HG02981 (cell line): ENCODE measurements around the gene FHOD3.
"Not testable (repeated sequence)": the region's sequence is repeated elsewhere in the genome, so short reads cannot be mapped to it uniquely, and the experiment has no call there.

Source experiments
- ATAC-seq: cut with Tn5 transposase; IDR thresholded peaks from one replicate; pipeline ENCODE4 v1.9.1; 2021; ENCODE audit warnings: mild to moderate bottlenecking, moderate library complexity; ENCODE audit not compliant: unreplicated experiment

FHOD3 gene

DNA sequence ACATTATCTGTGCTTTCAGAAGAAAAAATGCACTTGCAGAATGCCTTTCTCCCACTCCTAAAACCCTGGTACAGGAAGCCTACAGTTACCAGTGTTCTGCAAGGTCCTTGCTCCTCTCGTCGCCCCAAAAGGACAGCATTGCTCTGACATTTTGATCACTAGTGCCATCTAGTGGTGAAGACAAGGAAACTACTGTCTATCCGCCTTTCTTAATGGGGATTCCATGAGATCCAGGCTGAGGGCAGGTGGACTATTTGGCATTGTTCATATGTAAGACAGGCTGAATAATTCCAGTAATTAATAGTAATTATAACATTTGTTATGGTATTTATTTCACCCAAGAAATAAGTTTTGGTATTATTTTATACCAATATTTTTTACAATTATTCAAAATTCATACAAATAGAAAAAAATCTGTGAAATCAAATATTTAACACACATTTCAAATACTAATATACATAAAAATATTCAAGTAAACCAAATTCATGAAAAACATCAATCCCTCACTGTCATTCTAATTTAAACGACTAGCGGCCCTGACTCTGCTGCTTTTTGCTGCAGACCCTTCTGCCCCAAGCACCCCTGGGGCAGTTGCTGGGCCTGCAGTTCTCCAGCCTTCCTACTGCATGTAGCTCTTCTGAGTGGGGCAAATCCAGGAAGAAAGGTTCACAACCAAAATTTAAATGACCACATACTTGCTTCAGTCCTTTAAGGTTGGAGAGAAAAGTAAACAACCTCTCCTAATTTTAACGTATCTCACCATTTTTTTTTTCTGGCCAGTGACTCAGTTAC is 512.3 kb downstream of the FHOD3 start:
- ATAC-seq = peak; percentile 97

DNA sequence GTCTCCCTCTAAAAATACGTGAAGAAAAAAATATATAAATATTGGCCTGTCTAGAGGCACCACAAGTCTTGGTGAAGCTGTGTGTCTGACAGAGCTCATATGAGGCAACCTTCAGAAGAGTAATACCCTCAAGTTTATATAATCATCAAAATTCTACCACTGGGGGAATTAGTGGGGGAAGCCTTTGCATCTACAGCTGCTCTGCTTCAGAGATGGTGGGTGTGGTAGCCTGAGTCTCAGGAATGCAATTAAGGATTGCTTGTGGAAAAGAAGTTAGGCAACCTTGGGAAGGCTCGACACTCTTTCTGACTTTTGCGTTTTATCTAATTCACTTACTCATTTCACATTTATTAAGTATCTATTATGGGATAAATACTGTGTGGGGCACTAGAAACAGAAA is 513.9 kb downstream of the FHOD3 start:
- no peak for ATAC-seq

GRCh38 chr18:36811955-36812354 is 514.4 kb downstream of the FHOD3 start:
- ATAC-seq = no peak

GRCh38 chr18:36812678-36813077 is 515.2 kb downstream of the FHOD3 start:
- ATAC-seq = no peak

DNA sequence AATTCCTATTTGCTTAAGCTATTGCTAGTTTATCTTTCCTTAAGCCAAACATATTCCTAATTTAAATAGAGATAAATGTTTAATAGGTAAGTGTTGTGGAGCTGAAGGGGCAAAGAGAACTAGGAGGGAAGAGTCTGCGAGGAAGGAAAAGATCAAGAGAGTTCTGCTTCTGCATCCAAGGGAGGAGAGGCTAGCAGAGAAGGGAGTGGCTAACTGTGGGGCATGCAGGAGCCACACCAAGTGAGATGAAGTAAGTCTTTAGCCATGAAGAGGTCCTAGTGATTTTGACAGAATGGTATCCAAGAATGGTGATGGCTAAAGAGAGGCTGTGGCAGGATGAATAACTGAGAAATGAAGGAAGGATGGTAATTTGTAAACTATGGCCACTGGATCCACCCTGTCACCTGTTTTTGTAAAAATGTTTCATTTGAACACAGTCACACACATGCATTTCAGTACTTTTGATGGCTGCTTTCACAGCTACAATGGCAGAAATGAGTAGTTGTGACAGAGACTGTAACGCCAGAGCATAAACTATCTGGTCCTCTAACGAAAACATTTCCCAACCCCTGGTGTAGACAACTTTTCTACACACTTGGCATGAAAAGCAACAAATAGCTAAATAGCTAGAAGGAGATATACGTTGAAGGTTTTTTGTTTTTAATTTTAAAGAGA is 515.7 kb downstream of the FHOD3 start:
- no peak for ATAC-seq

- ATAC-seq = no peak
These were observed 516.3 kb downstream of the FHOD3 start for GRCh38 chr18:36813824-36814223.

DNA sequence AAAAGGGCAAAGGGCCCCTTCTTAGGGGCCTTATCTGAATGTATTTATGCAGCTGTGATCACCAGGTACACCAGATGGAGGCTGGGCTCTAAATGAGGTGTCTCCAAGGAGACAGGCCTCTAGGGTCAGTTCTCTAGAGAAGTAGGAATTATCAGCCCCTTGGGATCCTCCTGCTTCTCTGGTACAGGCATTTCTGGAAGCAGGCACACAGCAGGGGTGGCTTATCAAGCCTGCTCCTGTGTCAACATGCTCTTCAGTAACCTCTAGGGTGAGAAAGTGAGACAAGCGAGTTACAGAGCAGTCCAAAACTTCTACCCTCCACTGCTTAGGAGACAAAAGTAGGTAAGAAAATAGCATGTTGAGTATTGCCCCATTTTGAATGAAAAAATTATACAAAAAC is 517.5 kb downstream of the FHOD3 start:
- no peak for ATAC-seq

DNA sequence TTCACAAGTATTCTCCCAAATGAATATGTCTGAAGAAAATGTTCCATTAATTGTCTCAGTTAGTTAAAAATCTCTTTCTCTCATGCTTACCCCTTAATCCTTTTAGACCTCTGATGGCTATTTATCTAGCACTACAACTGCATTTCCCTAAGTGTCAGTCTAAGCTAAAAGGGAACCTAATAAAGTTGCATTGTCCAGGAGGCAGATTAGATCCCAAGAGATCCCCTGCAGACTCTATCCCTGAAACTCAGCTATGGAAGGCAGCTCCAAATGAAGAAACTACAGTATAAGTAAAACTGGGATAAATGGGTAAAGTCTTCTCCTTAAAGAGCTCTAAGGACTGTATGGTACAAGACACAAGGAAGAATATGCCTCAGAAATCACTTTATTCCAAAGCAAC is 518.6 kb downstream of the FHOD3 start:
- ATAC-seq = not testable (repeated sequence)

GRCh38 chr18:36817039-36817438 is 519.5 kb downstream of the FHOD3 start:
- ATAC-seq = no peak

GRCh38 chr18:36818652-36819051 is 521.1 kb downstream of the FHOD3 start:
- ATAC-seq = no peak

- ATAC-seq = no peak
These were observed 522.1 kb downstream of the FHOD3 start for GRCh38 chr18:36819621-36820020.

GRCh38 chr18:36821681-36822080 is 524.2 kb downstream of the FHOD3 start:
- no peak for ATAC-seq

DNA sequence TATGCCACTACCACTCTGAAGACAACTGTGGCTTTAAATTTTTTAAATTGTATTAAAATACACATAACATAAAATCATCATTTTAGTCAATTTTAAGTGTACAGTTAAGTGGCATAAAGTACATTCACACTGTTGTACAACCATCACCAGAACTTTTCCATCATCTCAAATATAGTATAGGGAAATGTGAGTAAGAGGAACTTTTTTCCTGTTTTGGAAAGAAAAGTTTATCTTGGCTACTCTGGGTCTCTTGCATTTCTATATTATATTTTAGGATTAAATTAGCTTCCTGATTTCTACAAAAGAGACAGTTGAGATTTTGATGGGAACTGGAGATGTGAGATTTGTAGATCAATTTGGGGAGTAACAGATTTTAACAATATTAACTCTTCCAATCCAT is 528.0 kb downstream of the FHOD3 start:
- ATAC-seq = no peak

DNA sequence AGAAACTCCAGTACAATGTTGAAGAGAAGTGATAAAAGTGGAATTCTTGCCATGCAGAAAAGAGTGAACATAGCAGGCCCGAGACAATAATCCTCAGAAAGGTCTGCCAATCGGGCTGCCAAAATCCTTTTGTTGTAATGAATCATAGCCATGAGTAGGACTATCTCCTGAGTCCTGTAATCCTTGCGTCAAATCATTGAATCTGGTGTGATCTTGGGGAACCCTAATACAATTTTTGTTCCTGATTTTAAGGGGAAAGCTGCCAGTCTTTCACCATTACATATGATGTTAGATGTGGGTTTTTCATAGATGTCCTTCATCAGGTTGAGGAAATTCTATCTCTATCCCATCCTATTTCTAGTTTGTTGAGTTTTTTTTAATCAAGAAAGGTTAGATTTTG is 529.0 kb downstream of the FHOD3 start:
- no peak for ATAC-seq

DNA sequence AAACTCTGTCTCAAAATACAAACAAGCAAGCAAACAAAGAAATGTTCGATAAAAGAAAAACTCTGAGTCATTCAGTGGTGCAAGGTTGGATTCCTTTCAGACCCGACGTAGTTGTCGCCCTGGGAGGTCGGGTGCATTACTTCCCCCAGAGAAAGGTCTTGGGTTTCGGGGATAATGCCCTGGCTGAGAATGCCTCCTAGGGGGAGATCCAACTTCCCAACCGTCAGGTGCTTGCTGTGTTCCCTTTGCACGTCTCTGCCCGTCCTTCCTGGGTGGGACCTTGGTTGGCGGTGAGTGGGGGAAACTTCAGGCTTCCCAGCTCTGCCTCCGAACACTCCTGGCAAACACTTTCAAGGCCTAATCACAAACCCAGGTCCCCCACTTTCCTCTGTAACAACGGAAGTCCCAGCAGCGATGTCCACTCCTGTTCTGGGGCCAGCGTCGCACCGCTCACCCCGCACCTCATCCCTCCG is 530.7 kb downstream of the FHOD3 start:
- no peak for ATAC-seq

DNA sequence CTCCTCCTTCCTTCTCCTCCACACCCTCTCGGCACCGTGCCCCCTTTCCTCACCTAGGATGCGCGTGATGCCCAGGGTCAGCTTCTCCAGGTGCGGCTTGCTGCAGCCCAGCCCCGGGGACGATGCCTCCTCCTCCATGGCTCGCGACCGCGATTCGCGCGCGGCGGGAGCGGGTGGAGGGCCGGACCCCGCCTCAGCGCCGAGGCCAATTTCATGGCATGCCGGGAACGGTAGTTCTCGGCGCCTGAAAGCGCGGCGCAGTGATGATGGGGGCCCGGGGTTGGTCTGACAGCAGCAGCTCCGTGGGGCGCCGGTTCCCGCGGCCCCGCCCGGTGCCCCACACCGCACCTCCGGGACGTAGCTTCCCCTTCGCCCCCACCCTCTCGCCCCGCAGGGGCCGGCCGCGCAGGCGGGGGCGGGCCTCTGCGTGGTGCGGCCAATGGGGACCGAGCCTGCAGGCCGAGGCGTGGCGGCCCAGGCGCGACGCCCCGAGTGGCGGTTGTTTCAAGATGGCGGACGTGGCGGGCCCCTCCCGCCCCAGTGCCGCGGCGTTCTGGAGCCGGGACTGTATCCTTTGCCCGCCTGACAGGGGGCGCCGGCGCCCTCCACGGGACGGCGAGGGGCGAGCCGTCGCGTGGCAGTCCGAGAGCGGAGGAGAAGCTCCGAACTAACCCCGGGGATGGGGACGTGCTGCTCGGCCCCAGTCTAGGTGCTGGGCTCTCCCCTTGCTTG is 531.3 kb downstream of the FHOD3 start, which contains the start of the genes KIAA1328 and TPGS2:
Gene KIAA1328 (plus strand): TSS at position 498 of the 732 bp plus-strand sequence. CDS start 12 bp downstream, at position 510.
Gene TPGS2 (minus strand): TSS at position 373 of the 732 bp plus-strand sequence. CDS start 235 bp downstream, at position 138.
- peak; percentile 91 for ATAC-seq
